GM21526 (cell line): ENCODE measurements around the gene CCDC148.

Experiments
- ATAC-seq: cut with Tn5 transposase; IDR thresholded peaks from one replicate; pipeline ENCODE4 v1.9.1; 2021; ENCODE audit warnings: moderate library complexity; ENCODE audit not compliant: unreplicated experiment, low FRiP score

CCDC148 gene

DNA sequence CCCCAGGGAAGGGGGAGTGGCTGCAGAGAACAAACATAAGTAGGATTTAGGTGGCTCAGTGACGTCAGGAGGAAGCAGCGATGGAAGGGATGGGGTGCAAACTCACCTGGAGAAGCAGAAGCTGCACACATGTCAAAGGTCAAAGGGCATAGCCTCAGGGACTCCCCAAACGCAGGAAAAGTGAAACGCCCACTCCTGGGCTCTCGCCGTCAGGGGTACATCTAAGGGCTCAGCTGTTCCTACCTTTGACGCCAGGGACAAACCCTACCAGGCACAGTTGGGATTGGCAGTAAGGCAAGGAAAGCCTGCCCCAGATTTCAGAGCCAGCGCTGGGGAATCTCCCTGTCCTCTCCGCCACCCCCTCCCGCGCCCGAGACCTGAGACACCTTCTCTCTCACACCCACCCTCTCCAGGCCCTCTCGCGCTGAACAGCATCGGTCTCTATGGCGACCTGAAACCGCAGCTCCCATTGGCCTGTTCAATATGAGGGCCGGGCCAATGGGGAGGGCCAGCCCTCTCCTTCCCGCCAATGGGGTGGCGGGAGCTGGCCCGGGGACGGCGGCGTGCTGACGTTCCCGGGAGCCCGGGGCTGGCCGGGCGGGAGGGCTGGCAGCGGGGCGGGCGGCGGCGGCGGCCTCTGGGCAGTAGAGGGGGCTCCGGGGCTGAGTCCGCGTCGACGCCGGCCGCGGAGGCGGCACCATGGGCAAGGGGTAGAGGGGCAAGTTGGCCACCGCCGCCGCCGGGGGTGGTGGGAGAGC is at the start of gene CCDC148, which contains the start of gene PKP4:
CCDC148 (minus strand) TSS at position 445 of the 758 bp plus-strand sequence; CDS start at position 131, 314 bp downstream.
PKP4 (plus strand) TSS at position 644 of the 758 bp plus-strand sequence. CDS start 76,233 bp downstream, outside the sequence.
- ATAC-seq = peak; percentile 95

DNA sequence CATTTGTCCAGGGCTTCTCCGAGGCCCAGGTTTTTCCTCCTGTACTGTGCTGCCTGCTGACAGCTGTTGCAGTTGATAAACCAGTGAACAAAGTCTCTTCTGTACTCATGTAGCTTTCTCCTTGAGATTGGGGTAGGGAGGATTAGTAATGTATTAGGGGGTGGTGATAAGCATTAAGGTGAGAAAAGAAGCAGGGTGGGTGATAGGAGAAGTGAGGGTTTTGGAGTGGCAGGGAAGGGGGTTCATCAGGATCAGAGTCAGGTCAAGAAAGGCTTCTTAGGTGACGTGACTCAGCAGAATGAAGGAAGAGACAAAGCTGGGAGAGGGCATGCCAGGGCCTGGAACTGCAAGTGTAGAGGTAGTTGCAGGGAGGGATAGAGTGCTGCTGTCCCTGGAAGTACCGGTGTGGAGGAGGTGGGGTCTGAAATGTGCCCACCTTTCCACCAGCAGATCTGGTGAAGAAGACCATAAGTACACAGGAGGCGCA is 48.9 kb upstream of the CCDC148 start:
- no peak for ATAC-seq

GRCh38 chr2:158504088-158504487 is 47.5 kb upstream of the CCDC148 start:
- ATAC-seq = no peak

GRCh38 chr2:158502974-158503373 is 46.4 kb upstream of the CCDC148 start:
- ATAC-seq = no peak

- ATAC-seq = no peak
Observed at GRCh38 chr2:158501301-158501700, 44.7 kb upstream of the CCDC148 start.

DNA sequence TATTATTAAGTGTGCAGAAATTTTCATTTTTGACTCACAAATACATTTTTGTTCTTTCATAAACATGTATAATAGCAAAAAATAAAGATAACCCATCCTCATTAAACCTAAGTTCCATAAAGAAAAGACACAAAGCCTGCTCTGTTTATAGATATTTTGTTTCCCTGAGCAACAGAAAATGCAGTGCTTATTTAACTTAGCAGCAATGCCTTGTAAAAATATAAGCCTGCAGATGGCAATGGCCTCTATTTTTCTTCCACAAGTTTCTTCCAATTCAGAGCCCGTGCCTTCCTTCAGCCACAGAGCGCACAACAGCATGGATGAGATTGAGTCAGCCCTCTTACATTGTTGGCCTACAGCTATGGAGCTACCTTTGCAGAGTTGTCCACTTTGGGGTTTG is 43.8 kb upstream of the CCDC148 start:
- no peak for ATAC-seq

- no peak for ATAC-seq
Observed at GRCh38 chr2:158499383-158499782, 42.8 kb upstream of the CCDC148 start.

GRCh38 chr2:158498749-158499136 is 42.2 kb upstream of the CCDC148 start:
- ATAC-seq = no peak

DNA sequence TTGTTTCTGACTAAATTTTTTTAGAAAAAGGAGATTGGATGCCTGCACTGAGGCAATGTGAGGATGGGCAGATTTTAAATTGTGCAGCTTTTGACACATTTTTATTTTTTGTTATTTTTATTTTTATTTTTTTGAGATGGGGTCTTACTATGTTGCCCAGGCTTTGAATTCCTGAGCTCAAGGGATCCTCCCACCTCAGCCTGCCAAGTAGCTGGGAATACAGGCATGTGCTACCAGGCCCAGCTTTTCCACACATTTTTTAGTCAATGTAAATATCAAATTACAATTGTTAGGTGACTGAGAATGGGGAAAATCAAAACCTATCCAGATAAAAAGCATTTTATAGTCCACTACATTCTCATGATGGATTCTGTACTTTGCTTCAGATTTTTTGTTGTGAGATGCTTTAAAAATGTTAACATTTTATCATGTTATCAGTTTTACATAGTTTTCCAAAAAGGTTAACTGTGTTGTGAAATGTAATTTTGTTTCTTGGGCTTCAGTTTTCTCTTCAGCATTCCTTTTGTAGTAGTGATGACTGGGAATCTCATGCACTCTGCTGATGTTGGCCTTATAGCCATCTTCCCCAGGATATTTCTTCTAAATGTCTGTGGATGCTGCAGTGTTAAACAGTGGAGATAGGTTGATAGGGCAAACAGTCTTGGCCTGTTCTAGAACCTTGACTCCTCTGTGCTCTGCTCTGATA is 41.6 kb upstream of the CCDC148 start:
- no peak for ATAC-seq

DNA sequence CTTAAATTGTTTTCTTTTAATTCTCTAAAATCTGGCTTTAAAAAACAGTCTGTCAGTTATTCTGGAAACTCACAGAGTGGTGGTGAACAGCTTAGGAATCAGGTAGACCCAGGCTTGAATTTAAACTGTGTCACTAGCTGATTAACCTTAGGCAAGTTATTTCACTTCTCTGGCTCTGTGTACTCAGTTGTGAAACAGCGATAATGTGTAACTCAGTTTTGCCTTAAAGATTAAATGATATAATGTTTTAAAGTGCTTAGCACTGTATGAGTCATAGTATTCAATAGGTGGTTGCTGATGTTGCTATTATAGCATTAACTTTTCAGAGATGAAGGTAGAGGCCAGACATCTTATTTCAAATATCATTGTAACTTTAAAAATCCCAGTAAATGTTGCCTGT is 40.9 kb upstream of the CCDC148 start:
- ATAC-seq = no peak

DNA sequence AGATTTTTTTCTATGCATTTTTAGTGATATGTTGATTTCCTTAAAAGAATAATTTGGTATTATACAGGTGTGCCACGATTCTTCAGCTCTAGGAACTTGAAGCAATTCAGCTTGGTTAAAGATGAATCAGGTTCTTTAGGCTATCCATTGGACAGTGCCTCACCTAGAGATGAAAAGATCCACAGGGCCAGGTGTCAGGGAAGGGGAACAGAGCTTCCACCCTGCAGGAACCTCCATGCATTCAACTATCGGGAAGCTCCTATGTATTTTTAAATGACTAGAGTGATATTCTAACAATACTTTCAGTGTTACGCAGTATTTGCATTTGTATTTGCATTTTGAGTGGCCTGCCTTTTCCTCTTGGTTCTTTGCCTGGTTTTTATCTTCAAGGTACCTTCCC is 40.4 kb upstream of the CCDC148 start:
- ATAC-seq = no peak

DNA sequence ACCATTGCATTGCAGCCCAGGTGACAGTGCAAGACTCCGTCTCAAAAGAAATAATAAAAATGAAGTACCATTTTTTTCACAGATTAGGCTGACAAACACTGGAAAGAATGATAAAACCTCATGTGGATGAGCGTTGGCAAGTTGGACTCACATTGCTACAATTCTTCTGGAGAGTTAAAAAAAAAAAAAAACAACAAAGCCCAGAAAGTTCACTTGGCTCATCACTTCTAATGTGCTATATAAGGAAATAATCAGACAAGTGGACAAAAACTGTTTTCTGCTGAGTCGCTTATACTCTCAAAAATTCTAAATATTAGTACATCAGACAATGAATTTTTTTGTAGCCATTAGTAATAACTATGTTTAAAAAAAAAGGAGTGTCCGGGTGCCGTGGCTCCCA is 38.6 kb upstream of the CCDC148 start:
- no peak for ATAC-seq

DNA sequence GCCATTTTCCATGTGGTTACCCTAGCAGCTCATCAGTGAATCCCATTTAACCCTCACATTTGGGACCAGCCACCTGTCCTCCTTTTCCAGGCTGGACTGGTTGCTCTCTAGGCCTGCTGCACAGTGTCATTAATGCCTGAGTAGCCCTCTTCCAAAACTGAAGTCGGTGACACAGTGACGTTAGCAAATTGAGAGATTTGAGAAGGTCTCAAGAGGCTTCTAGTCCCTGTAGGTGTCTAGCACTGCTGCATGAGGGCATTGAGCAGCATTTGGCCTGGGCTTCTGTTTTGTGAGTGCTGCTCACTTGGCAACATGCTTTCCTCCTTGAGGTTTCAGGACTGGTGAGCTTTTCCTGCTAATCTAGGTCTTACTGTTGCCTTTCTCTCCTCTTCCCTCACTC is 36.9 kb upstream of the CCDC148 start:
- ATAC-seq = no peak

DNA sequence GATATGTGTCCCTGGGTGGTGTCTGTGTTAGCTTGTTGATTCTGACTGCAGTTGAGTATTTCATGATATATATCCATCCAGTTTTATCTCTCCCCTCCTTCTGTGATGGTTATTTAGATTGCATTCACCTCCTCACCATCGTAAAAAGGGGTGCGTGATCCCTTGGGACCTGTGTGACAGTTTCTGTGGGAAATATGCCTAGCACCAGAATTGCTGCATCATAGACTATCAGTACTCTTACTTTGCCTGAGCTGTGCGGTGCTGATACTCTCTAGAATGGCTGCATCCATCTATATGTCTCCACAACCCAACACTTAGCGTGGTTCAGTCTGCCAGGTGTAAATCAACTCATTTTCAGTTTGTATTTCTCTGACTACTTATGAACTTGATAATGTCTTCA is 34.5 kb upstream of the CCDC148 start:
- no peak for ATAC-seq

GRCh38 chr2:158489366-158490112 is 33.0 kb upstream of the CCDC148 start:
- ATAC-seq = no peak

DNA sequence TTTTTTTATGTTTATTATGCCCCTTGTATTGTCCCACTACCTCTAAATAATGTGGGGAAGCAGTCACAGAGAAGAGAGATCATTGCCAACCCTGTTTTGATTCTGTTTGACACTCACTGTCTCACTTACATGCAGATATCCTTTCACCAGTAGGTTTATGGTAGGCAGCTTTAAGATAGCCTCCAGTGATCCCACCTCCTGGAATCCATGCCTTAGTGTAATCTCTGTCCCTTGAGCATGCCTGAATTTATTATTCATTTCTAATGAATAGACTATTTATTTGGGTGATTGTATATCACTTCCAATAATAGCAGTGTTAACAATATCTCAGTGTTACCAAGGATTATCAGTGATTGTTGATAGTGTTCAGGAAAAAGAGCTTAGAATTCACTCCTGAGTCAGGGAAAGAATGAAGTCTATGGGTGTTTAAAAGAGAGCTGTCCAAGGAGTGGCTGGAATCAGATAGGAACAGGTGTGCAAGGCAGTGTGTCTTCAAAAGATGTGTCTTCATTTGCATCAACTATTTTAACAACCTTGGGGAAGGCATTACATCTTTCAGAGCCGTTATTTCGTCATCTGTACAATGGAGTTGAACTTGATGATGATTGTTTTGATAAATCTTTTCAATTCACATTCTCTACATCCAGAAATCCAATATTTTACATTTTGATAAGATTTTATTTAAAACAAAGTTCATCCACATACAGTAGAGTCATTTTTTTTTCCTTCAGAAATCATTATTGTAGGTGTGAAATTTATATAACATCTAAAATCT is 32.1 kb upstream of the CCDC148 start:
- no peak for ATAC-seq

DNA sequence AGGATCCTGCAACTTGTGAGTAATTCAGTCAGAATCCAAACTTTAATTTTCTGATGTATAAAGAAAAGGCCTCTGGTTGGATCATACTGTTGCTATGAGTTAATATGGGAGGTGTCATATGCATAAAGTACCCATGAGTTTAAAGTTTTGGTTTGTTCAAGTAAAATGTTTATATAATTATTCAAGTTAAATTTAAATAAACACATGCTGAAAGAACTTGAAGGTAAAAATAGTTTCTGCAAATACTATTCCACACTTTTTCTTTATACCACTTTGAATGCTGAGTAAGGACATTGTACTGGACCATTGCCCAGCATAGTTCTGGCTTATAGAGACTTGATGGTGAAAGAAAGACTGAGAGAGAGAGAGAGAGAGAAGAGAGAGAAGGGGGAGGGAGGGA is 30.9 kb upstream of the CCDC148 start:
- ATAC-seq = no peak

GRCh38 chr2:158486970-158487325 is 30.4 kb upstream of the CCDC148 start:
- no peak for ATAC-seq

DNA sequence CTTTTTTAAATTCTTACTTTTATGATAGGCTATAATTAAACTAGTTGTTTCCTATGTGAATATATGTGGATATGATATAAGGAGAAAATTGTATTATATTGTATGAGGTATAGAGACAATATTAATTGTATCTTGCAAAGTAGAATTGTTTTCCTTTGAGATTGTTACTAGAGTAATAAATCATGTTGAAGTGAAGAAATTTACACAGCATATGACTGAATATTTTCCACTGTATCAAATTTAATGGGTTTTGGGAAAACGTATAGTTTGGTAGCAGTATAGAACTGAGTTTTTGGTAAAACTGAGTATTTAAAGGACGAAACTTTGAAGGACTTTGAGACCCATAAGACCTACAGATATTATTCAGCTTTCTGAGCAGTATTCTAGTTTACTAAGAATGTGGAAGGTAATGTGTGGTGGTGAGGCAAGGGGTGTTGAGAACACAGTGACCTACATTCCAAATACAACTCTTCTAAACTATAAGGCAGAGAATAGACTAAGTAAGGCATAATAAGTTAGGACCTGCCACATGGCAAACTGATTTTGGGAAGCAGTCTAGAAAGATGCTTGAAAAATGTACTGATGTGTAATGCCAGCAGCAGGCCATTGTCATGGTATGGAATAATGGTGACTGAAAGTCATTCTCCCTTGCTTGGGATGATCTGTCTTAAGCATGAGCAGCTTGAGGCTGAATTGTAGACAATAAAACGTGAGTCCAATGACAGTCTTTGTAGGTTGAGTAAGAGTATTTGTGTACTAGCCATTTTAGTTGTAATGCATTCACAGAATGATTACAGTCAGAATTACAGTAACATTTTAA is 29.8 kb upstream of the CCDC148 start:
- ATAC-seq = no peak
